Measurements from ENCODE around the gene CD55.

CD55 gene

GRCh38 chr1:207342332-207342731 lies 20.9 kb downstream of the CD55 start:
- Histone ChIP-seq H3K4me2 (ENCODE audit: low read length) (no peak overlapping the region), H3K79me2 (no peaks in the 10 kb centered on the region), H3K27ac (no peak overlapping the region), H3K27me3 (ENCODE audit: control insufficient read depth, insufficient read depth, low read length) (no peaks in the 10 kb centered on the region), H3K9ac (no peak overlapping the region), H3K9me3 (ENCODE audit: control insufficient read depth, low read length) (no peaks in the 10 kb centered on the region), H2AFZ (no peak overlapping the region), H3K36me3 (ENCODE audit: control insufficient read depth, insufficient read depth, low read length) (no peaks in the 10 kb centered on the region), H3K4me3 (ENCODE audit: low read depth, low read length) (no peak overlapping the region), H3K4me1 (no peaks in the 10 kb centered on the region)
- TF ChIP-seq CTCF (IDR thresholded peaks at IDR 0.05) = no peak

GRCh38 chr1:207343675-207344074 lies 22.2 kb downstream of the CD55 start:
- H3K4me2 ChIP-seq (ENCODE audit: low read length) = no peak overlapping the region
- H3K27me3 ChIP-seq (ENCODE audit: control insufficient read depth, insufficient read depth, low read length) = no peaks in the 10 kb centered on the region
- no peak overlapping the region for H3K27ac ChIP-seq
- no peaks in the 10 kb centered on the region for H3K9me3 ChIP-seq (ENCODE audit: control insufficient read depth, low read length)
- H2AFZ ChIP-seq = no peak overlapping the region
- H3K79me2 ChIP-seq = no peaks in the 10 kb centered on the region
- H3K36me3 ChIP-seq (ENCODE audit: control insufficient read depth, insufficient read depth, low read length) = no peaks in the 10 kb centered on the region
- no peak overlapping the region for H3K9ac ChIP-seq
- TF ChIP-seq CTCF (IDR thresholded peaks at IDR 0.05) = no peak
- H3K4me1 ChIP-seq = no peaks in the 10 kb centered on the region
- no peak overlapping the region for H3K4me3 ChIP-seq (ENCODE audit: low read depth, low read length)

- TF ChIP-seq CTCF (IDR thresholded peaks at IDR 0.05) = no peak
Observed at GRCh38 chr1:207344221-207344620, 22.7 kb downstream of the CD55 start.

GRCh38 chr1:207345644-207346477 lies 24.4 kb downstream of the CD55 start:
- H2AFZ ChIP-seq = no peak overlapping the region
- no peak overlapping the region for H3K27ac ChIP-seq
- no peaks in the 10 kb centered on the region for H3K79me2 ChIP-seq
- no peaks in the 10 kb centered on the region for H3K27me3 ChIP-seq (ENCODE audit: control insufficient read depth, insufficient read depth, low read length)
- no peak overlapping the region for H3K4me3 ChIP-seq (ENCODE audit: low read depth, low read length)
- TF ChIP-seq CTCF (IDR thresholded peaks at IDR 0.05) = no peak
- H3K36me3 ChIP-seq (ENCODE audit: control insufficient read depth, insufficient read depth, low read length) = no peaks in the 10 kb centered on the region
- H3K4me2 ChIP-seq (ENCODE audit: low read length) = no peak overlapping the region
- no peaks in the 10 kb centered on the region for H3K9me3 ChIP-seq (ENCODE audit: control insufficient read depth, low read length)
- H3K4me1 ChIP-seq = no peaks in the 10 kb centered on the region
- H3K9ac ChIP-seq = no peak overlapping the region

More at GRCh38 chr1:207344221-207344620, 22.7 kb downstream of the CD55 start:
- H3K9ac ChIP-seq = no peak overlapping the region
- no peak overlapping the region for H2AFZ ChIP-seq
- no peak overlapping the region for H3K4me3 ChIP-seq (ENCODE audit: low read depth, low read length)
- H3K4me1 ChIP-seq = no peaks in the 10 kb centered on the region
- H3K27me3 ChIP-seq (ENCODE audit: control insufficient read depth, insufficient read depth, low read length) = no peaks in the 10 kb centered on the region
- no peaks in the 10 kb centered on the region for H3K79me2 ChIP-seq
- no peaks in the 10 kb centered on the region for H3K9me3 ChIP-seq (ENCODE audit: control insufficient read depth, low read length)
- no peaks in the 10 kb centered on the region for H3K36me3 ChIP-seq (ENCODE audit: control insufficient read depth, insufficient read depth, low read length)
- H3K27ac ChIP-seq = no peak overlapping the region
- no peak overlapping the region for H3K4me2 ChIP-seq (ENCODE audit: low read length)

GRCh38 chr1:207346513-207346912 lies 25.0 kb downstream of the CD55 start:
- Histone ChIP-seq H3K79me2 (no peaks in the 10 kb centered on the region), H3K36me3 (ENCODE audit: control insufficient read depth, insufficient read depth, low read length) (no peaks in the 10 kb centered on the region), H2AFZ (no peak overlapping the region), H3K27ac (no peak overlapping the region), H3K4me2 (ENCODE audit: low read length) (no peak overlapping the region), H3K9me3 (ENCODE audit: control insufficient read depth, low read length) (no peaks in the 10 kb centered on the region), H3K4me3 (ENCODE audit: low read depth, low read length) (no peak overlapping the region), H3K9ac (no peak overlapping the region), H3K4me1 (no peaks in the 10 kb centered on the region), H3K27me3 (ENCODE audit: control insufficient read depth, insufficient read depth, low read length) (no peaks in the 10 kb centered on the region)
- no peak for TF ChIP-seq CTCF (IDR thresholded peaks at IDR 0.05)

Data from parathyroid adenoma (tissue), 2 donors.